Smooth muscle cell of the brain vasculature (primary cell): Measurements from ENCODE around the gene HDAC9.

Experiments
- DNase-seq: peaks from one replicate; pipeline ENCODE4 v3.0.0-alpha.2; 2012; ENCODE audit warnings: low read depth, low spot score

Gene HDAC9

GRCh38 chr7:18555120-18555519 is 59.6 kb downstream of the HDAC9 start:
- no peak for DNase-seq

DNA sequence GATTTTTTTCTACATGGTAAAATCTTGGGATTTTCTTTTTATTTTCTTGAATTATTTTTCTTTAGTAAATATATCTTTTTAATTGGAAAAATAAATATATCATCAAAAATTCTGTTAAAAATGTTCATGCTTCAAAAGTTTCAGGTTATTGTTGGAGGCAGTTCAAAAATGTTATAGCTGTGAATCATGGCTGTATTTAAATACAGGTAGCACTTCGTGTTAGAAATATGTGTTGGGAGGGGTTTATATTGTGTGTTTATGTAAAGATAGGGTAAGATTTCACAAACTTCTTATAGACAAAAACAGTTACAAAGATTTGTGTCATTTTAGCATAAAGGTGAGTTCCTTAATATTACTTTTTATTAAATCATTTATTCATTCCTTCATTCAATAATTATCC is 60.4 kb downstream of the HDAC9 start:
- DNase-seq, result no peak

DNA sequence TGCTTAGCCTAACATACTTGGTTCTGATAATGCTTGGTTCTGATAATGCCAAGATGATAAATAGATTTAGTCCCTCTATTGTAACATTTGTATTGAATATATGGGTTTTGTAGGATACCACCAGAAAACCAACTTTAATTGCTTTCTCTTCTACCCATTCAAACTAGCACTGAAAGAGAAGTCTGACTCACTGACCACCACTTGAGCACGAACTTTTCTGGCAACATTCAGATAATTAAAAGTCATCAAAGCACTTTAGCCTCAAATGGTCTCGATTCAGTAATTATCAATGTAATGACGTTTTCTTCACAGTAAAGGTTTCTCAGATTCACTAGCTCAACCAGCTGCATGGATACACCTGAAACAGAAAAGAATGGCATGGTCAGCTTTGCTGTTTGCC is 63.0 kb downstream of the HDAC9 start:
- no peak for DNase-seq

DNA sequence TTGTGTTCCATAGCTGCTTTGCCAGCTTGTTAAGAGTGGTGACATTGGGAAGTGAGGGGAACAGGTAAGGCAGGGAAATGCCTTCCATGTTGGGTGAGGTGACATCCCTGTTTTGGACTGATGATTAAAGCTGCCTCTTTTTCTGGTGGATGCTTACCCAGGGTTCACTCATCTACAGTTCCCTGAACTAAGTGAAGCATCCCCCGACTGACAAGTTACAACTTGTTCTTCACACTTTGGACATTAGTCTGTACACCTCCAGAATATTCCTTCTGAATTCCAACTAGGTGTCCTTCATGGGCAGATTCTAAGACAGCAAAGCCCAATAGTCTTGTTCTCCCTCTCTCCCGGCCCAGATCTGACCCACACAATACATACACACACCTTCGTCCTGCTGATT is 63.4 kb downstream of the HDAC9 start:
- DNase-seq, result no peak

DNA sequence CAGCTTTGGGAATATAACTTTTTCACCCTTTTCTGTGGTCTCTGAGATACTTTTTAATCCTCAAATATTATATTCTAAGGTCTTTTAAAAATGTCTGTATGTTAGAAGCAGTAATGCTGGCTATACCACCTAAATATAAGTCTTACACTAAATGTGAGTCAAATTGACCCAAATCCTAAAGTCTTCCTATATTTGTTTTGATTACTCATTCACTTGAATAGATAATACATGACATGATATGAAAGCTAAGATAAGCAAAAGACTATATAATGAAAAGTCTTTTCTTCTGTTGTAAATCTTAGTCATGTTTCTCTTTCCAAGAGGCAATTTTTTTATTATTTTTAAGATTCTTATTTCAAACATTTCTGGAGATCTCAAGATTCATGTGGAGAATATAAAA is 64.2 kb downstream of the HDAC9 start:
- no peak for DNase-seq

DNA sequence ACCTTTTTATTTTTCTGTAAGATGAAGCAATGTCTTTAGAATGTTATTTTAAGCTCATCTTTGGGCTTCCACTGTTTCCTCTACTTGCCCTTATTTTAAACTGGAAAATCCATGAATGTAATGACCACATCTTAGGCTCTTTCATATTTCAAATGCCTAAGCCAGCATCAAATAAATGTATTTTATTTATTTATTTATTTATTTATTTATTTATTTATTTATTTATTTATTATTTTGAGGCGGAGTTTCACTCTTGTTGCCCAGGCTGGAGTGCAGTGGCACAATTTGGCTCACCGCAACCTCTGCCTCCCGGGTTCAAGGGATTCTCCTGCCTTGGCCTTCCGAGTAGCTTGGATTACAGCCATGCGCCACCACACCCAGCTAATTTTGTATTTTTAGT is 69.2 kb downstream of the HDAC9 start:
- no peak for DNase-seq

DNA sequence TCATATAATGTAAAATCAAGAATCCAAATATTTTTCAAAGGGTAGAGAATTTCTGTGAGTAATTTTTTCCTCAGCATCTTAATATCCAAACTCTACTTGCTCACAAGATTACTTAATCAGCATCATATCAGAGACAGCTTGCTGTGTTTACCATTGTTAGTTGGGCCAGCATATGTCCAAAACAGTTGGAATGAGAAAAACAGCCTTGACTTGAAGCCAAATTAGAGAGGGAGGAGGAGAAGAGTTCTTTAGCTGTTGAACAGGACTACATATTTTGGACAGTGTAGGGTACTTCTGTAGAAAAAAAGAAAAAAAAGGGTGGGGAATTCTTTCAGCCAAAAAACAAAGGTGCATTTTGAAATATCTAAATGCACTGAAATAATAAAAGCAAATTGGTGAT is 69.8 kb downstream of the HDAC9 start:
- no peak for DNase-seq

DNA sequence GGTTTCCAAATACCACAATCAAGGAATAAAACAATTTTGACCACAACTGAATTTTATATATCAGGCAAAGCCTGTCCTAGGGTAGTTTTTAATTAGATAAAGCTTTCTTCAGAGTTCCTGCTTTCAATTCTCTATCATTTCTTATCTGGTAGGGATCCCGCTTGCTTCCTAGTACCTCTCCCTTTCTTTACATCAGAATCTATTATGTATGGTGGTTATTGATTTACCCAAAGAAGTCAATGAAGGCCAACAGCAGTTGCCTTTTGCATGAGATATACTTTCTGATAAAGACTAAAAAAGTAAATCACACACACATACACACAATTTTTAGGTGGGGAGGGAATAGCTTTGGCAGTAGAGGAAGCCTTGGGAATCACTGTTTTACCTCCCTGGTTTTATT is 70.7 kb downstream of the HDAC9 start:
- no peak for DNase-seq

DNA sequence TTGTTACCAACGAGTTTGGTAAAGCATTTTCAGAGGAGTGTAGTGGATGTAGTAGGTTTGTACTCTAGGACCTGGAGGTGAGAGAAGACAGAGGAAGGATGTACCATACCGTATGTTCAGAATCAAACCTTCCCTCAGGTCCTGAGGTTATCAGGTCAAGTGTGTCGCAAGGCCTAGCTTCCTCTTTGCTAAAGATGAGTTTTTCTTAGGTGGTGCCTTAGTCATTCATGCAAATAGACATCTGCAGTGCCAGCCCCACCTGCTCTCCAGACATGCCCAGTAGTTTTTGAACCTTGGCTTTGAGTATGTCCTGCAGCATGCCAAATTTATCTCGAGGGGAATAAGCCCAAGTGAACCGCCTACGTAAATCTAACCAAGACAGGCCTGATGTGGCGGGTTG is 71.3 kb downstream of the HDAC9 start:
- DNase-seq, result no peak

GRCh38 chr7:18570441-18570840 is 74.9 kb downstream of the HDAC9 start:
- DNase-seq, result no peak

GRCh38 chr7:18570890-18571478 is 75.4 kb downstream of the HDAC9 start:
- DNase-seq, result no peak

DNA sequence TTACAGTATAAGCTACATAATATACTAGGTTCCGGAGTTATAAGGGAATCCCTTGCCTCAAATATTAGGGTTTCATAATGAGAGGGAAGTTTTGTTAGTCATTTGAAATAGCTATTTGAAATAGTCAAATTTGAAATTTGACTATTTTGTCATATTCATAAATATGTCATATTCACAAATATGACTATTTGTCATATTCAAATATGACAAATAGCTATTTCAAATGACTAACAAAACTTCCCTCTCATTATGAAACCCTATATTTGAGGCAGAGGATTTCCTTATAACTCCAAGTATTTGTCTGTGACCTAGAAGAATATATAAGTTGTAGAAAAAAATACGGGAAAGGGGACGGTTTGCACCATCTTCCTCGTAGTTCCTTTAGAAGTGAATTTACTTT is 76.6 kb downstream of the HDAC9 start:
- DNase-seq, result no peak

DNA sequence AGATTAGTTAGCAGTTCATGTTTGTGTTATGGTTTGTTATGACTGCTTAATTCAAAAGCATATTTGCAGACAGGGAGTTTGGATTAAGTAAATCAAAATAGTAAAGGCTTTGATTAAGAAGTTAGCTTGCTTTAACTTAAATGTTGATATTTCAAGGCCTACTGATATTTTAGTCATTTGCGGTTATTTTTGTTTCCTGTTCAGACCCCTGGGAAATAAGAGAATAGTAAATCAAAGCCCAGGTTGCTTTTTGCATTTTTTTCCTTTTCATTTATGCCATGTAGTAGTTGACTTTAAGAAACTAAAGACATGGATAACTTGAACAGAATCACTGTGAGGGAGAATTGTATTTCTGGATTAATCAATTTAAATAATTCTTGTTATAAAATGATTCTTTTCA is 77.3 kb downstream of the HDAC9 start:
- no peak for DNase-seq

DNA sequence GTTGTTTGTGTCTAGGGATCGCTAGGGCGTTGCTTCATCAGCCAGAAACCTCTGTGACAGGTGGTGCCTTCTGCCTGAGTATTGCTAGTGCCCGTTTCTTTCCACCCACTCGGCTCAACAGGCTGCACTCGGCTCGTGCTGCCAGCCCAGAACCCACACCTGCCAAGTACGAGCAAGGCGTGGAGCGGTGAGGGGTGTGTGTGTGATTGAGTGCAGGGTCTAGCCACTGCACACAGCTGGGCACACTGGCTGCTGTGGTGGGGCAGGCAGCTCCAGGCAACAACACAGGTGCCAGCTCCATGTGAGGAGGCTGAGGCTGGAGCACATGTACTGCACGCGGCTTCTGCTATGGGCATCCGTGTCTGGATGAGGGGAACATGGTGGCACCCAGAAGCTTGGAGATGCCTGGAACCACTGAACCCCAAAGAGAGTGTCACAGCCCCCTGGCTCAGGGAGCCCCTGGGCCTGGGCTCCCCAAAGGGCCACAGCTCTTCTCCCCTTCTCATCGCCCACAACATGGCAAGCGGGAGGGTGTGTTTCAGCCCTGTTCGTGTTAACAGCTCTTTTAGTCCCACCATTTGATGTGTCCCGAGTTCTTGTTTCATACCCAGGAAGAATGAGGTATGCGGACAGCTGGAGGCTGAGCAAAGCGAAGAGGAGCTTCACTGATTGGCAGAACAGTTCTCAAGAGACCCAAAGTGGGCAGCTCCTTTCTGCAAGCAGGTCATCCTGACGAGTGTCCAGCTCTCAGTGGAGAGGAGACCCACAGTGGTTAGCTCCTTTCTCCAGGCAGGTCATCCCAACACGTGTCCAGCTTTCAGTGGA is 78.1 kb downstream of the HDAC9 start:
- no peak for DNase-seq

DNA sequence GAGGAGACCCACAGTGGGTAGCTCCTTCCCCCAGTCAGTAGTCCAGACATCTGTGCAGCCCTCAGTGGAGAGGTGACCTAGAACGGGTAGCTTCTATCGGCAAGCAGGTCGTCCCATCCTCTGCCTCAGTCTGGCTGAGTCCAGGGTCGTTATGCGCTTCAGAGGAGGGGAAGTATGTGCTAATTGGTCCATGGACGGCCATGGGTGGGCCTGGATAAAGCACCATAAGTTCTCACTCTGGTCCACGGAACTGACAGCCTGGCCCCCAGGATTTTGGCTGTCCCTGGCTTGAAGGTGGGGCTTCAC is 78.6 kb downstream of the HDAC9 start:
- DNase-seq, result no peak

- no peak for DNase-seq
These were observed 79.1 kb downstream of the HDAC9 start for GRCh38 chr7:18574676-18575075.

DNA sequence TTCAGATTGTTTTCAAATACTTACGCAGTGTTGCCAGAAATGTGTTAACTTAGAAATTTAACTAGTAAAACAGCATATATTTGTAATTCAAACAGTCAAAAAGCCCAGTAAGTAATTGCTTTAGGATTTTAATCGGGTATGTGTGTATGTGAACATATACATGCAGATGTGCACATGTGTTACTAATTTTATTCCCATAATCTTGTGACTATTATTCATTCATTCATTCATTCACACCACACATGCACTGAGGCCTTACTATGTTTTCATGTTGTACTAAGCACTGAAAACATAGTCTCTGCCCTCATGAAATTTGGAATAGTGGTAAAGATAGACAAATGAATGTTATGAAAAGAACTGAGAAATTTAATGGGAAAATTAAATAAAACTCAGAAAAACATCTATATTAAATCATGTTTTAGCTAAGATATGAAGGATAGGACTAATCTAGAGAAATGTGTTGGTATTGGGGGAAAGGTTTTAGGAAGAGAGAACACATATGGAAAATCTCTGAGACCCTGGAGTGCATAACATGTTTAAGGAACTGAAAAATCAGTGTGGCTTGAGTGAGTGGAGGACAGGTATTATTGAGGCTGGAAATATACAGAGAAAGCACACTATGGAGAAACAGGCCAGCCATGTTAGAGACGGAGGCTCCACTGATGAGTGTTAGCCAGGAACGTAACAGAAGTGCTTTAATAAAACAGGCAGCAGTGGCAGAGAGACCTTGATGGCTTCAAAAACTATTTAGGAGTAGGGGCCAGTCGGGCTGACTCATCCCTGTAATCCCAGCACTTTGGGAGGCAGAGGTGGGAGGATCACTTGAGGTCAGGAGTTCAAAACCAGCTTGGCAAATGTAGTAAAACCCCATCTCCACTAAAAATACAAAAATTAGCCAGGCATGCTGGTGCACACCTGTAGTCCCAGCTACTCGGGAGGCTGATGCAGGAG is 80.3 kb downstream of the HDAC9 start:
- DNase-seq, result no peak

GRCh38 chr7:18577096-18577771 is 81.7 kb downstream of the HDAC9 start:
- DNase-seq, result no peak

DNA sequence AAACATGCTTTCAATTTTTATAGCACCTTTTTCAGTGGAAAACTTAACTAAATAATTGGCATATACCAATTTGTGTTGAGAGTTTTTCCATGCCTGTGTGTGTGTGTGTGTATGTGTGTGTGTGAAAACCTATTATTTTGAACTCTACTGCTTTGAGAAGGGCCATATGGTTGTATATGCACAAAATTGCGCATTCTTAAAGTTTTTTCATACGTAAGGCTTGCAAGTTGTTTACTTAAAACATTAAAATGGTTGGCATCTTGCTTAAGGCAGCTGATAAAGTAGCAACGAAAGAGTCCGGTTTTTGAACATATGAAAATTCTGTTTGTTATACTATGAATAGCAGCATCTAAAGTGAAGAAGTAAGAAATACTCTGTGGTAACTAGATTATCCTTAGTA is 84.1 kb downstream of the HDAC9 start:
- no peak for DNase-seq

GRCh38 chr7:18580950-18581349 is 85.4 kb downstream of the HDAC9 start:
- DNase-seq, result no peak

GRCh38 chr7:18583305-18583704 is 87.8 kb downstream of the HDAC9 start:
- no peak for DNase-seq

DNA sequence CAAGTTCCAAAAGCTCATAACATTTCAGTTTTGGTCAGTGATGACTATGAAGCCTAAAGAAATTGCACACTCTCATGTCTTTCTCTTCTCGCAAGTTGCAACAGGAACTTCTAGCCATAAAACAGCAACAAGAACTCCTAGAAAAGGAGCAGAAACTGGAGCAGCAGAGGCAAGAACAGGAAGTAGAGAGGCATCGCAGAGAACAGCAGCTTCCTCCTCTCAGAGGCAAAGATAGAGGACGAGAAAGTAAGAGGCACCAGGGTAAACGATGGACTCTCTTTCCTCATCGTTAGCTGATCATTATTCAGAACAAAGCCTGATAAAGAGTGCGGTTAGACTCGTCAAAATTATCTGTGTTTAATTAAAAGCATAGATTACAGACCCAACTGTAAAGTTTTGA is 94.7 kb downstream of the HDAC9 start:
- no peak for DNase-seq
